Measurements from ENCODE around the gene SLCO2A1. TPM values are rescaled to one million over a fixed set of nuclear protein-coding genes. Genes with fewer than 3 reads are reported as not detected.

Gene SLCO2A1
- total RNA-seq, 2 donors from 2014 or later = 15.9 to 46.7 TPM

DNA sequence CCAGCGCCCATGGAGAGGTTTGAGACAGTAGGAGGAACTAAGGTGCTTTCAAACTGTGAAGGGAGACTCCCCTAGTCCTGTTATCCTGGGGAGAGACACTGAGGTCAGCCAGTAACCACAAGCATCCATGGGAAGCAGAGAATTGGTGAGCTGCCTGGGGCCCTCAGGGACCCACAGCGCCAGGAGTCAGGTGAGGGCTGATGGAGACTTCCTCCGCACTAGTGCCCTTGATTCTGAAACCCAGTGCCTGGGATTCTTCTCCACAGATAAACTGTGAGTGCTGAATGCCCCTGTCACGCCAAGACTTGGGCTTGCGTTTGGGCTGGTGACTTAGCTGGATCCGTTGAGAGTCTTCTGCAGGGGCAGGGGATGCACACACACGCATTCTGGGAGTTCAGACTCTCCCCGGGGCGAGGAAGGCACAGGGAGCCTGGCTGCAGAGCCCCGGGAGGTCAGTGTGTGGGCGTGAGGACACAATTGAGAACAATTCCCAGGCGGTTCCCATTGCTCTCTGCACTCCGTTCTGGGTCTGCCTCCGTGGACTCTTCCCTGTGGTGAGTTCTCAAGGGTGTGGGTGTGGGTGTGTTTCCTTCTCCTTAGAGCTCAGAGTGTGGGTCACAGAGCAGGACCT, 37.9 kb upstream of the SLCO2A1 start:
- Histone ChIP-seq H3K4me3 (no peak overlapping the region), H3K27ac (no peak overlapping the region), H3K36me3 (no peaks in the 10 kb centered on the region), H3K27me3 (replicated peaks; ENCODE audit: insufficient read depth) (no peaks in the 10 kb centered on the region), H3K9me3 (no peaks in the 10 kb centered on the region), H3K4me1 (replicated peaks) (no peaks in the 10 kb centered on the region)
- no peak for TF ChIP-seq POLR2AphosphoS5 (IDR thresholded peaks at IDR 0.05)
- TF ChIP-seq POLR2A (IDR thresholded peaks at IDR 0.05) = no peak
- TF ChIP-seq, protein P1, sequence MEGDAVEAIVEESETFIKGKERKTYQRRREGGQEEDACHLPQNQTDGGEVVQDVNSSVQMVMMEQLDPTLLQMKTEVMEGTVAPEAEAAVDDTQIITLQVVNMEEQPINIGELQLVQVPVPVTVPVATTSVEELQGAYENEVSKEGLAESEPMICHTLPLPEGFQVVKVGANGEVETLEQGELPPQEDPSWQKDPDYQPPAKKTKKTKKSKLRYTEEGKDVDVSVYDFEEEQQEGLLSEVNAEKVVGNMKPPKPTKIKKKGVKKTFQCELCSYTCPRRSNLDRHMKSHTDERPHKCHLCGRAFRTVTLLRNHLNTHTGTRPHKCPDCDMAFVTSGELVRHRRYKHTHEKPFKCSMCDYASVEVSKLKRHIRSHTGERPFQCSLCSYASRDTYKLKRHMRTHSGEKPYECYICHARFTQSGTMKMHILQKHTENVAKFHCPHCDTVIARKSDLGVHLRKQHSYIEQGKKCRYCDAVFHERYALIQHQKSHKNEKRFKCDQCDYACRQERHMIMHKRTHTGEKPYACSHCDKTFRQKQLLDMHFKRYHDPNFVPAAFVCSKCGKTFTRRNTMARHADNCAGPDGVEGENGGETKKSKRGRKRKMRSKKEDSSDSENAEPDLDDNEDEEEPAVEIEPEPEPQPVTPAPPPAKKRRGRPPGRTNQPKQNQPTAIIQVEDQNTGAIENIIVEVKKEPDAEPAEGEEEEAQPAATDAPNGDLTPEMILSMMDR (IDR thresholded peaks at IDR 0.05) = no peak
- intact Hi-C loops (cut with DNase I) = no loop called here
- 91% methylated on average over 14 of the region's 14 CpGs for WGBS
- DNase-seq (ENCODE audit: low spot score) = no peak

DNA sequence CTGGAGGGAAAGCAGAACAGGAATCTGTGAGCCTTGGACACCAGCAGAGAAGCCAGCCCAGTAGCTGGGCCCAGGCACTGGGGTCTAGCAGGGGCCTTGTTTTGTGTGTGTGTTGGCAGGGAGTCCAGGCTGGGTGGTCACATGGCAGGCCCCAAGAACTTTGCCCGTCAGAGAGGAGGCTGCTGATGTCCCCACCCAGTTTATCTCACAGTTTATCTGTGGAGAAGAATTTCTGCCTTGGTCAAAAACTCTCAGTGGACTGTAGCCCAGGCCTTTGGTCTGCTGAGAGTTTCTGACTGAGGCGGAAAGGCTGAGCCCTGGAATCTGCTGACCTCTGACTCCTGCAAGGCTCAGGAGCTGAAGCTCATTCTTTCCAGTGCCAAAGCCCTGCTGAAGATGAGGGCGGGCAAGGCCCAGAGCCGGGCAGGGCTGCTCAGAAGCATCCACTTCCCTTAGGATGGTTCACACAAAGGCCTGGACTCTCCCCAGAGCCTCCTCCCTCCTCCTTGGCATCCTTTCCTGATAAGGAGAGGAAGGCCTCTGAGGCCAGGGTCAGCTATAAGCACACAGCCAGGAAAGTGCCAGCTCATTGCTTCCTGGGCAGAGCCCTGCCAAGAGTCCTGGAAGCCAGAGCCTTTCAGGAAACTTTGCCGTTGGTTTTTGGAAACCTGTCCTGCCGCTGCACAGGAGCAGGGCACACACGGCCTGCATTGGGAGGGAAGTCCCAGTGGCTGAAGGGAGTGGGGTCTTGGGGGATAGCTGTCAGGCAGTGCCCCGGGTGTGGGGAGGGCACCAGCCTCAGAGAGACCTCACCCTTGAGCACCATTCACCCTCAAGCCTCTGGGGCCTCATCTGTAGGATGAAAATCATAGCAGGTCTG, 37.2 kb upstream of the SLCO2A1 start:
- no peak overlapping the region for H3K27ac ChIP-seq
- no peak overlapping the region for H3K4me3 ChIP-seq
- TF ChIP-seq, protein P1 (IDR thresholded peaks at IDR 0.05) = no peak
- TF ChIP-seq POLR2AphosphoS5 (IDR thresholded peaks at IDR 0.05) (no peak), POLR2A (IDR thresholded peaks at IDR 0.05) (no peak)
- intact Hi-C loops (cut with DNase I) = no loop called here
- no peaks in the 10 kb centered on the region for H3K4me1 ChIP-seq (replicated peaks)
- 74% methylated on average over 8 of the region's 8 CpGs for WGBS
- H3K36me3 ChIP-seq = no peaks in the 10 kb centered on the region
- DNase-seq (ENCODE audit: low spot score) = no peak
- no peaks in the 10 kb centered on the region for H3K9me3 ChIP-seq
- no peaks in the 10 kb centered on the region for H3K27me3 ChIP-seq (replicated peaks; ENCODE audit: insufficient read depth)

DNA sequence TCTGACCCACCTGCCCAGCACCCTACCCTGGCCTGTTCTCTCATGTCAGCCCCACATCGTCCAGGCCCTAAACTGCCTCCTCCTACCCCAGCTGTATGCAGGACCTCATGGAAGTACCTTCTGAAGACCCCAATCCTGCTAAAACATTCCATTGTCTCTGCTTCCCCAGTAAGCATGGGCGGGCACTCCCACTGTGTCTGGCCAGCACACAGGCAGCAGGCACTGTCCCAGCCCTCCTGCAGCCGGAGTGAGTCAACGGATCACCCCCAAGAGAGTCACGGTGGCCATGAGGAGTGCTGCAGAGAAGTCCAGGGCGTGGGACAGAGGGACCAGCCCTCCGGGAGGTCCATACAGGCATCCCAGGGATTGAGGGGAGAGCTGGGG, 36.4 kb upstream of the SLCO2A1 start:
- no peak for DNase-seq (ENCODE audit: low spot score)
- TF ChIP-seq, protein P1 (IDR thresholded peaks at IDR 0.05) = no peak
- Histone ChIP-seq H3K4me3 (no peak overlapping the region), H3K9me3 (no peaks in the 10 kb centered on the region), H3K27me3 (replicated peaks; ENCODE audit: insufficient read depth) (no peaks in the 10 kb centered on the region), H3K27ac (no peak overlapping the region), H3K36me3 (no peaks in the 10 kb centered on the region), H3K4me1 (replicated peaks) (no peaks in the 10 kb centered on the region)
- WGBS = 85% methylated on average over 7 of the region's 7 CpGs
- intact Hi-C loops (cut with DNase I) = no loop called here

DNA sequence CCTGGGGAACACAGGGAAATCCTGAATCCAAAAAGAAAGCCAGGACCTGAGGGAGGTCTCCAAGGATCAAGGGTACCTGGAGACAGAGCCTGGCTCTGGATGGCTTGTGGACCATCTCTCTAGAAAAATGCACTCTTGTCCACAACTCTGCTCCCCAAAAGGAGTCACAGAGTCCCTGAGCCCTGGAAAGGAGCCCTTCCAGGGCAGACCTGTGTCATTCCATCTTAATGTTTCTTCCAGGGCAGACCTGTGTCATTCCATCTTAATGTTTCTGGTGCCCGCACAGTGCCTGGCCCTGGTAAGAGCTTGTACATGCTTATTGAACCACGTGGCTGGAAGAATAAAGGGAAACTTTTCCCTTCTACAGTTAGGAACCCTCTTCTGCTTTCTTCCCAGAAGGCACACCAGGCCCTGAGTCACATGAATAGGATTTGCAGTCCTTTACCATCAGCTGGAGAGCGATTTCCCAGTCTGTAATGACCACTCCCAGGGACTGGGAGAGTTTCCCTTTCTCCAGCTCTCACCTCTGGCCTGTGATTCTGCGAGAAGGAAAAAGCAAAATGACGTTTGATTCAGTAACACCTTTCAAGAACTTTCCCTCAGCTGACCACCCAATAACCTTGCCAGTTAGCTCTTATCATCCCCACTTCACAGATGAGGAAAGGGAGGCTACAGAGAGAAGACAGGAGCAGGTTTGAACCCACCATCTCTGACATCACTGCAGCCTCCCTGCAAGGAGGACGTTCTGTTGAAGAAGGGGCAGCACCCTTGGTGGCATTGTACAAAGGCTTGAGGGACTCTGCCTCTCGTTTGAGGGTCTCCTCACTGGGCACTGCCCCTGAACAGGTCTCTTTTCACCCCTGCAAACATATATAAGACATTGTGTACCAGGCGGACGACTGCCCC, 35.8 kb upstream of the SLCO2A1 start:
- no peak for DNase-seq (ENCODE audit: low spot score)
- Histone ChIP-seq H3K4me3 (no peak overlapping the region), H3K4me1 (replicated peaks) (no peaks in the 10 kb centered on the region), H3K27me3 (replicated peaks; ENCODE audit: insufficient read depth) (no peaks in the 10 kb centered on the region), H3K9me3 (no peaks in the 10 kb centered on the region), H3K36me3 (no peaks in the 10 kb centered on the region), H3K27ac (no peak overlapping the region)
- no peak for TF ChIP-seq POLR2AphosphoS5 (IDR thresholded peaks at IDR 0.05)
- no peak for TF ChIP-seq POLR2A (IDR thresholded peaks at IDR 0.05)
- TF ChIP-seq, protein P1 (IDR thresholded peaks at IDR 0.05) = no peak
- WGBS = 75% methylated on average over 9 of the region's 9 CpGs
- intact Hi-C loops (cut with DNase I) = no loop called here
